HG02798 (cell line): ENCODE data around the gene OXTR.

Experiments used
- ATAC-seq: cut with Tn5 transposase; IDR thresholded peaks from one replicate; pipeline ENCODE4 v1.9.1; 2021; ENCODE audit warnings: mild to moderate bottlenecking; ENCODE audit not compliant: unreplicated experiment, poor library complexity

Gene OXTR

GRCh38 chr3:8768364-8769087 lies 887 bp downstream of the OXTR start:
- peak; percentile 26 for ATAC-seq

GRCh38 chr3:8767667-8768363 lies 1.6 kb downstream of the OXTR start:
- ATAC-seq = peak; percentile 31

- no peak for ATAC-seq
Observed at GRCh38 chr3:8767256-8767666, 2.2 kb downstream of the OXTR start.

GRCh38 chr3:8766148-8766547 lies 3.3 kb downstream of the OXTR start:
- ATAC-seq = no peak

- no peak for ATAC-seq
Observed at GRCh38 chr3:8765528-8765927, 3.9 kb downstream of the OXTR start.

GRCh38 chr3:8764528-8764927 lies 4.9 kb downstream of the OXTR start:
- no peak for ATAC-seq

- no peak for ATAC-seq
Observed at GRCh38 chr3:8762607-8763377, 6.6 kb downstream of the OXTR start.

GRCh38 chr3:8761866-8762265 lies 7.5 kb downstream of the OXTR start:
- no peak for ATAC-seq

- ATAC-seq = no peak
Observed at GRCh38 chr3:8760506-8760905, 8.9 kb downstream of the OXTR start.

GRCh38 chr3:8760091-8760490 lies 9.3 kb downstream of the OXTR start:
- no peak for ATAC-seq

- ATAC-seq = no peak
Observed at GRCh38 chr3:8759038-8759707, 10.2 kb downstream of the OXTR start.

GRCh38 chr3:8757551-8758518 lies 11.6 kb downstream of the OXTR start:
- peak; percentile 65 for ATAC-seq

- ATAC-seq = no peak
Observed at GRCh38 chr3:8756671-8757070, 12.7 kb downstream of the OXTR start.

GRCh38 chr3:8755564-8756237 lies 13.7 kb downstream of the OXTR start:
- no peak for ATAC-seq

GRCh38 chr3:8755097-8755496 lies 14.3 kb downstream of the OXTR start:
- no peak for ATAC-seq

- no peak for ATAC-seq
Observed at GRCh38 chr3:8752832-8753231, 16.6 kb downstream of the OXTR start.

GRCh38 chr3:8749316-8749715 lies 20.1 kb downstream of the OXTR start:
- no peak for ATAC-seq

GRCh38 chr3:8746780-8747345 lies 22.6 kb downstream of the OXTR start:
- ATAC-seq = no peak
